ENCODE measurements around the gene PLOD1.
"Not testable (repeated sequence)": the region's sequence is repeated elsewhere in the genome, so short reads cannot be mapped to it uniquely, and the experiment has no call there.

Gene PLOD1

DNA sequence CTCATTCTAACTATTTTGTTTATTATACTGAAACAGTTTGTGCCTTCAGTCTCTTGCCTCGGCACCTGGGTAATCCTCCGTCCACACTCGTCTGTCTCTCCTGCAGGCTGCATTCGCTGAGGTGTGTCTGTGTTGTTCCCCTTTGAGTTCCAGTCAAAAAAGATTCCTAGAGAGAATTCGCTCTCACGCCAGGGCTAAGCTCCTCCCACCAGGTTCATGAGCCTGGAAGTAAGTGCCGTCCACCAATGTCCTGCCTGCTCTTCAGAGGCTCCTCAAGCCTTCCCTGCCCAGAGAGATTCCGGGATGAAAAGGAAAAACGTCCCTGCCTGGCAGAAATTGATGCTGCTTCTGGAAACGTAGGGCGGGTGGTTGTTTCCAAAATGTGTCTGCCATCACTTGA lies 21.2 kb upstream of the PLOD1 start:
- no peak for DNase-seq

DNA sequence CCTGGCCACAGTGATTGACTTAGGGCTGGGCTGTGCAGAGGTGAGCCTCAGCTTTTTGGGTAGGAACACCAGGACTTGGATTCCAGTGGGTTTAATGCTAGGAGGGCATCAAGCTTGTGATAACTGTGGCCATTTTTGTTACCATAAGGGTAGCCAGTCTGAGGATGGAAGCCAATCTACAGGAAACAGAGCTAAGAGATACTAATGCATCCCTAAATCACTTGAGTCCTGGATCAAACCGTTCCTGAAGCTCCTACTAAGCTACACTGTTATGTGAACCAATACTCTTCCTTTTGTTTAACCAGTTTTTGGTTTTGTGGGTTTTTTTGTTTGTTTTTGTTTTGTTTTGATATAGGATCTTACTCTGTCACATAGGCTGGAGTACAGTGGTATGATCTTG lies 20.5 kb upstream of the PLOD1 start:
- DNase-seq = no peak

- DNase-seq = no peak
Observed at GRCh38 chr1:11918799-11919519, 15.6 kb upstream of the PLOD1 start.

DNA sequence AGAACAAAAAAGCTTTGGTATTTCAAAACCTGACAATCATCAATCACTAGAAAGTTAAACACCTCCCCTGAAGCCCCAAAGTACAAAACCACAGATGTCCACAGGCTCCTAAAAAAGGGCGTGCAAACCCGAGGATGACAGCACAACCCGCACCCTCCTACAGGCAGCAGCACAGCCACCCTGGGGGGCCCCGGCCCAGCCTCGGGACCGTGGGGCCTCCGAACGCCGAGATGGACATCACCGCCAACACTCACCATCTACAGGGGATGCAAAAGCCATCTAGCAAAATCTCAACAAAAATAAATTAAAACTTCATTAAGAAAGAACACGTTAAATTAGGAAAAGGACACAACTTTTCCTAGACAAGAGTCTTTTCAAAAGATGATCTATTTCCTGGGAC lies 14.9 kb upstream of the PLOD1 start:
- no peak for DNase-seq

DNA sequence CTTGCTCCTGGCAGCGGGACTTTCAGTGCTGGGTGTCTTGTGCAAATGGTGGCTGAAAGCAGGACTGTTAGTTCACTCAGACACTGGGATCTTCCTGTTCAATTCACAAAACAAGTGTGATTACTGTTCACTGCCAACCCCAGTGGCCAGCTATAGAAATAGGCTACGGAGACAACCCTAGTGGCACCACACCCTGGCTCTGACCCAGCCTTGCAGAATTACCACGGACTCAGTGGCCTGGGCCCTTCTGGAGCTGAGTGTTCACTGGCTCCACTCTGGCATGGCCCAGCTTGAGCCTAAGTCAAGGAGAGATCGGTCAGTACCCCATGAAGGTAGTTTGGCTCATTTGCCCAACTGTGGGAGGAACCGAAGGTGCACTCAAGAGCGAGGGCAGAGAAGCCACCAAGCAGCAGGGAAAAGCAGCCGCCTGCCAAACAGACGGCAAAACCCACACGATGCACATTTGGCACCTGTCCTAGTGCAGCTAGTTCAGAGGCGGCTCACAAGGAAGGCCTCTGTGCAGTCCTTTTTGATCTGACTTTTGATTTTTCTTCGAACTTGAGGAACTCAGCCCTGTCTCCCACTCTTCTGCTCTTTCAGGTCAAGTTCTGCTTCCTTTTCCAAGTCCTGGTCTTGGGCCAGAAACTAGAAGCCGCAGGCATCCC lies 14.1 kb upstream of the PLOD1 start:
- DNase-seq = no peak

DNA sequence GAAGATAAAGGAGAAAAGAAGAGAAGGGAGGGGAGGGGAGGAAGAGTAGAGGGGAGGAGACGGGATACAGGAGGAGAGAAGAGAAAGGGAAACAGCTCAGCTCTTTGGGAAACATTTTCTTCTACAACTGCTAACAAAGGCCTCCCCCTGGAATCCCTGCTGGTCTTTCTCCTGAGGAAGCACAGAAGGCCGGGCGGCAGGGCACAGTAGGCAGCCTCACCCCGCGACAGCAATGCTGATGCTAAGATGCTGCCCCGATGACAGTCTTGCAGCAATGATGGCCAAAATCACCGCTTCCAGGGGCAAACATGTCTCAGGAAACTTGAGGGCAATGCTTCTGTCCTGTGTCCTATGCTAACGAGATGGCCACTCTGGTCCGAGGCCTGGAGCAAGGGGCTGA lies 13.5 kb upstream of the PLOD1 start:
- DNase-seq = no peak

DNA sequence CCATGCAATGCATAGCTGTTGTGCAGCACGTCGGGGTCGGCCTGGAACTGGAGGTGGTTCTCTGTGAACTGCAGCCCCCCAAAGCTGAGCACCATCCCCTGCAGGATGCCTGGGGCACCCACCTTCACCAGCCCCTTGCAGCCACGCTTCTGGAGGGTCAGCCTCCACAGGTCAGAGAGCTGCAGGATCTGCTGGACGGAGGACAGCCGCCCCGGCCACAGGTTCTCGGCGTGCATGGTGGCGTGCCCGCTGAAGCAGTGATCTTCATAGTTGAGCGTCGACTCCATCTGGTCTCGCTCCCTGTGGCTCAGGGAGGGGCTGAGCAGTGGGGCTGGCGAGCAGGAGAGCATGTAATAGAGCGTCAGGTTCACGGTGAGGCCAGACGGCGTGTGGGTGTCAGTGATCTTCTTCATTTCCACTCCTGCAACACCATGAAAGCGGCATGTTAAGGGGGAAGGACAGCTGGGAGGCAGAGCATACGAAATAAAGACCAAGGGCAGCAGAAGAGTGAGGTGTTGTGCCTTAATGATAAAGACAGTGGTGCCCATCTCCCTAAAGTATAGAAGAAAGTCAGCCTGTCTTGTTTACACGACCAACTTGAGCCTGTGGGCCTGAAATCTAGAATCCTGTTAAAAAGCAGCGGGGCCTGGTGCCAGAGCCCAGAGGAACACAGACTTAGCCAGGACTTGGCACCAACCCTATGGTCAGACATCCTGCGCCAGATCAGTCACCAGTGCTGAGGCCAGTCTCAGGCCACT lies 11.3 kb upstream of the PLOD1 start:
- no peak for DNase-seq

GRCh38 chr1:11923827-11924113 lies 10.7 kb upstream of the PLOD1 start:
- no peak for DNase-seq

DNA sequence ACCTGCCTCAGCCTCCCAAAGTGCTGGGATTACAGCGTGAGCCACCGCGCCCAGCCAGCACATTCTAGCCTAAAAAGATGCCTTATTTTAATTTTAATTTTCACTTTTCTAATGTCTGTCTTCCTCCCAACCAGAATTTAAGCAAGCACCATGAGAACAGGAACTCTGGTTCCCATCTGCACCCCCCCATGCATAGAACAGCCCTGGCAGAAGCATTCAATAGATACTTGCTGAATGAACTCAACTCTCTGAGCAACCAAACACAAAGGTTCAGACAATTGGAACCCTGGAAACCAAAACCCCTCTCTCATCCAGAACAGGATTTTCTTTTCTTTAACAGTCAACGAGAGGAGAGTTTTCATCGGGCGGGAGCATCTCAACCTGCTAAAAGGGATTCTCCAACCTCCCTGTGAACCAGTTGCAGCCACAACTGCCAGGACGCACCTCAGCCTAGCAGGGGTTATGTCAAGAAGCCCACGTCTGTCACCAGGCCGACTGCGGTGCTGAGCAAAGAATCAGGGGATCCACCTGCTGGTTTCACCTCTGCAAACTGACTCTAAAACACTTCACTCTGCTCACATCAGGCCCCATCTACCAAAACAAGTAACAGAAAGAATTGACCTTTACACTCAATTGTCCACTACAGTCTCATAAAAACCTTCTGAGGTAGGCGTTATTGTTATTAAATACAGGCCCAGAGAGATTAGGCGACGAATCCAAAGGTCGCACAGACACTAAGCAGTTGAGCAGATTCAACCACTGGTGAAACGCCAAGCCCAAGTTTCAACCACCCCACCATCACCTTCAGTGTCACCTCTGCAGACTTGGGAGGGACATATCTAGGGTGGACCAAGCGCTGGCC lies 10.0 kb upstream of the PLOD1 start:
- no peak for DNase-seq

DNA sequence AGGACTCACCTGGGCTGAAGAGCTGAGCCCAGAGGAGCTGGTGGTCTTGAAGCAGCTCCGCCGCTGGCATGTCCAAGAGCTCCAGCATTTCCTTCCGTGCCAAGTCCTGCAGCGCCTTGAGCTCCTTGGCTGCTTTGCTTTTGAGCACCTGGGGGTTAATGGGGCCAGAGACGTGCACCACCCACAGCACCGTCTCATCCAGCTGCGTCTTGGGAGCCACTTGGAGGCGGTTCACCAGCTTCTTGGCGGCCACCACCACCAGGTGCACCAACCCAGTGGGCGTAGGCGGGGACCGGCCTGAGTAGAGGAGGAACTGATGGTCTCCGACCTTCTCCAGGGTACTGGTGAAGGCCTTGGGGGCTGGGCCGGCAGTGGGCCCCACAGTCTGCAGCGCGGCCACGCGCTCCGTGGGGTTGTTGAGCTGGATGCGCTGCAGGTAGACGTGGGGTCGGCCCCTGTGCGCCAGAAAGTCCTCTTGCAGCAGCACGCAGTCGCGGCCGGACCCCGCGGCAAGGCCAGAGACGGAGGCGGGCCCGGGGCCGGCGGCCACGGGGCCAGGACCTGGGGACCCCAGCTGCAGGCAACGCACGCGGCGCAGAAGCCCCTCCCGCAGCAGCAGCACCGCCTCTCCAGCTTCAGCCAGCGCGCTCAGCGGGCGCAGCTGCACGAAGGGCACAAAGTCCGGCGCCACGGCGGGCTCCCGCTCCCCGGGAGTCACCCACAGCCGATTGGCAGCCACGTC lies 9.2 kb upstream of the PLOD1 start:
- DNase-seq = not testable (repeated sequence)

- DNase-seq = no peak
Observed at GRCh38 chr1:11925938-11926292, 8.6 kb upstream of the PLOD1 start.

DNA sequence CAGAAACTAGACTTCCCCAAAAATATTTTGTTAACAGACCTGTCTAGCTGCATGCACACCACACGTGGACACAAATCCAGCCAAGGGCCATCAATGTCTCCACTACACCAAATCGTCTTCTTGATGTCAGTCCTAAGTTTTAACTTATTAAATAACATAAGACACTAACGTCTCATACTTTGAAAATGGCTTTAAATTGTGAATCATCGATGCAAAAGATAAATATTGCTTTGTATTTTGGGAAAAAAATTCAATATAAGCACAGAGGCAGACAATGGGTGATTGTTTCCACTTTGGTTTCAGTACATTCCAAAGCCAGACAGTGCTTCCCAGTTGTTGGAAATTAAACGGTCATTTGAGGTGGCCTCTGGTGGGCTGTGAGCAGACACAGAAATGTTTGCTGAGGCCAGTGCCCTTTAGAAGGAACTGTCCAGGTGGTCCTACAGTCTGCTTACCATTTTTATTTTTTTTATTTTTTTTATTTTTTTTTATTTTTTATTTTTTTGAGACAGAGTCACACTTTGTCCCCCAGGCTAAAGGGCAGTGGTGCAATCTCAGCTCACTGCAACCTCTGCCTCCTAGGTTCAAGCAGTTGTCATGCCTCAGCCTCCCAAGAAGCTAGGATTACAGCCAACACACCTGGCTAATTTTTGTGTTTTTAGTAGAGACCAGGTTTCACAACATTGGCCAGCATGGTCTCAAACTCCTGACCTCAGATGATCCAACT lies 6.5 kb upstream of the PLOD1 start:
- no peak for DNase-seq

GRCh38 chr1:11929849-11930248 lies 4.7 kb upstream of the PLOD1 start:
- DNase-seq = no peak

GRCh38 chr1:11930571-11931445 lies 3.7 kb upstream of the PLOD1 start:
- no peak for DNase-seq

GRCh38 chr1:11931845-11932244 lies 2.7 kb upstream of the PLOD1 start:
- DNase-seq = no peak

GRCh38 chr1:11935057-11935412 lies 518 bp downstream of the PLOD1 start:
- DNase-seq = no peak

DNA sequence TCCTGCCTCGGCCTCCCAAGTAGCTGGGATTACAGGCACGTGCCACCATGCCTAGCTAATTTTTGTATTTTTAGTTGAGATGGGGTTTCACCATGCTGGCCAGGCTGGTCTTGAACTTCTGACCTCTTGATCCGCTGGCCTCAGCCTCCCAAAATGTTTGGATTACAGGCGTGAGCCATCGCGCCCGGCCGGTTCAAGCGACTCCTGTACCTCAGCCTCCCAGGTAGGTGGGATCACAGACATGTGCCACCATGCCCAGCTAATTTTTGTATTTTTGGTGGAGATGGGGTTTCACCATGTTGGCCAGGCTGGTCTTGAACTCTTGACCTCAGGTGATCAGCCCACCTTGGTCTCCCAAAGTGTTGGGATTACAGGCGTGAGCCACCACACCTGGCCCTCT lies 1.2 kb downstream of the PLOD1 start:
- DNase-seq = not testable (repeated sequence)

DNA sequence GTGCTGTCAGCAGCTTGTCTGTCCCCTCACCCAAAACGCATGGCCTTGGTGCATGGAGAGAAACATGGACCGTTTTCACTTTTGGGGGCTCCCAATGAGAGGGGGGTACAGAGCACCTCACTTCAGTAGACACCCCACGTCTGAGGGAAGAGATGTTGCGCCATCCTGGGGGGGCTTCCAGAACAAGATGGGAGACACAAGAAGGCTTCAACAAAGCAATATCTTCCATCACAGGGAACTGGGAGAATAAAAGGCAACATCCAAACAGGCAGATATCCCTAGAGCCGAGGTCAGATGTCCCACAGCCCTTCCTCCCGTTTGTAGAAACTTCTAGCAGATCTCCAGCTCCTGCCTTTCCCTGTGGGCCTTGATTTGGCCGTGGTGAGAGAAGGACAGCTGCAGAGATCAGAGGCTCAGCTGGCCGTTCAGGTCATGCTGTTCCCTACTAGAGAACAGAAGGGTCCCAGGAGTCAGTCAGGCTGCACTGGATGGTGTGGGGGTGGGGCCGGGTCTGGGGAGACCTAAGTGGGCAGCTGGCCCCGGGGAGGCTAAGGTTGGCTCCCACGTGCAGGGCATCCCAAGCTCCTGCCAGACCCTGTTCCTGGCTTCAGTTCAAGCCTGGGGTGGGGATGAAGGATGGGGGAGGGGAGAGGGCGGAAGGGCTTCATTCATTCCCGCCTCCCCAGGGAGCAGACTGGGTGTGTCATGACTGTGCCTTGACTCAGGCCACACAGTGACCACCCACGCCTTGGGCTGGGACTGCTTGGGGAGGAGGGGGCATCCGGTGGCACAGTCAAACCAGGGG lies 4.4 kb downstream of the PLOD1 start:
- DNase-seq = no peak

- DNase-seq = not testable (repeated sequence)
Observed at GRCh38 chr1:11939794-11940193, 5.3 kb downstream of the PLOD1 start.

DNA sequence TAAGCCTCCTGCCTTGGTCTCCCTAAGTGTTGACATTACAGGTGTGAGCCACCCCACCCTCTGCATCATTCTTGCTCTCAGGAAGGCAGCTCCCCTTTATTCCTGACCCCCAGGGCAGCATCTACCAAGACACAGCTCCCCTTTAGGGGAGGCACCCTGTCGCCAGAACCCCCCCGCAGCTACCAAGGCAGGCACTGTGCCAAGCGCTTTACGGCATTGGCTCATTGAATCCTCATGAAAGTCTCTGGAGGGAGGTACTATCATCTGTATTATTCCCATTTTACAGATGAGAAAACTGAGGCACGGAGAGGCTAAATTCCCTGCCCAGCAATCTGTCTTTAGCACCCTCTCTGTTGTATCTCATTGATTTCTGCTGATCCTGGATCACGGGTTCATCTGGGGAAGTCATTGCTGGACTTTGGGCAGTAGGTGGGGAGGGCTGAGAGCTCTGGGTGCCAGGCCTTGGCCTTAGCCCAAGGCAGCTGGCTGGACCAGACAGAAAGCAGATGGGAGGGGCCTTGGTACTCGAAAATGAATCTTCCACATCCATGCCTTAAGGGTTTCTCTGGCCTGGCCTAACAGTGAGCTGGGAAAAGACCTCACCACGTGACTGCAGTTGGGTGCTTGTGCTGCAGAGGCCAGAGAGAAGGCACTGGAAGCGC lies 5.9 kb downstream of the PLOD1 start:
- DNase-seq = no peak

Data from GOT3 (cell line).